HG02973 (cell line): ENCODE data around the gene NCKAP5L.
"Not testable (repeated sequence)": the region's sequence is repeated elsewhere in the genome, so short reads cannot be mapped to it uniquely, and the experiment has no call there.

Experiments used
- ATAC-seq: cut with Tn5 transposase; IDR thresholded peaks from one replicate; pipeline ENCODE4 v1.9.1; 2021; ENCODE audit warnings: moderate library complexity; ENCODE audit not compliant: unreplicated experiment

NCKAP5L gene, protein sequence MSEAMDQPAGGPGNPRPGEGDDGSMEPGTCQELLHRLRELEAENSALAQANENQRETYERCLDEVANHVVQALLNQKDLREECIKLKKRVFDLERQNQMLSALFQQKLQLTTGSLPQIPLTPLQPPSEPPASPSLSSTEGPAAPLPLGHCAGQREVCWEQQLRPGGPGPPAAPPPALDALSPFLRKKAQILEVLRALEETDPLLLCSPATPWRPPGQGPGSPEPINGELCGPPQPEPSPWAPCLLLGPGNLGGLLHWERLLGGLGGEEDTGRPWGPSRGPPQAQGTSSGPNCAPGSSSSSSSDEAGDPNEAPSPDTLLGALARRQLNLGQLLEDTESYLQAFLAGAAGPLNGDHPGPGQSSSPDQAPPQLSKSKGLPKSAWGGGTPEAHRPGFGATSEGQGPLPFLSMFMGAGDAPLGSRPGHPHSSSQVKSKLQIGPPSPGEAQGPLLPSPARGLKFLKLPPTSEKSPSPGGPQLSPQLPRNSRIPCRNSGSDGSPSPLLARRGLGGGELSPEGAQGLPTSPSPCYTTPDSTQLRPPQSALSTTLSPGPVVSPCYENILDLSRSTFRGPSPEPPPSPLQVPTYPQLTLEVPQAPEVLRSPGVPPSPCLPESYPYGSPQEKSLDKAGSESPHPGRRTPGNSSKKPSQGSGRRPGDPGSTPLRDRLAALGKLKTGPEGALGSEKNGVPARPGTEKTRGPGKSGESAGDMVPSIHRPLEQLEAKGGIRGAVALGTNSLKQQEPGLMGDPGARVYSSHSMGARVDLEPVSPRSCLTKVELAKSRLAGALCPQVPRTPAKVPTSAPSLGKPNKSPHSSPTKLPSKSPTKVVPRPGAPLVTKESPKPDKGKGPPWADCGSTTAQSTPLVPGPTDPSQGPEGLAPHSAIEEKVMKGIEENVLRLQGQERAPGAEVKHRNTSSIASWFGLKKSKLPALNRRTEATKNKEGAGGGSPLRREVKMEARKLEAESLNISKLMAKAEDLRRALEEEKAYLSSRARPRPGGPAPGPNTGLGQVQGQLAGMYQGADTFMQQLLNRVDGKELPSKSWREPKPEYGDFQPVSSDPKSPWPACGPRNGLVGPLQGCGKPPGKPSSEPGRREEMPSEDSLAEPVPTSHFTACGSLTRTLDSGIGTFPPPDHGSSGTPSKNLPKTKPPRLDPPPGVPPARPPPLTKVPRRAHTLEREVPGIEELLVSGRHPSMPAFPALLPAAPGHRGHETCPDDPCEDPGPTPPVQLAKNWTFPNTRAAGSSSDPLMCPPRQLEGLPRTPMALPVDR (N-terminal part only)

DNA sequence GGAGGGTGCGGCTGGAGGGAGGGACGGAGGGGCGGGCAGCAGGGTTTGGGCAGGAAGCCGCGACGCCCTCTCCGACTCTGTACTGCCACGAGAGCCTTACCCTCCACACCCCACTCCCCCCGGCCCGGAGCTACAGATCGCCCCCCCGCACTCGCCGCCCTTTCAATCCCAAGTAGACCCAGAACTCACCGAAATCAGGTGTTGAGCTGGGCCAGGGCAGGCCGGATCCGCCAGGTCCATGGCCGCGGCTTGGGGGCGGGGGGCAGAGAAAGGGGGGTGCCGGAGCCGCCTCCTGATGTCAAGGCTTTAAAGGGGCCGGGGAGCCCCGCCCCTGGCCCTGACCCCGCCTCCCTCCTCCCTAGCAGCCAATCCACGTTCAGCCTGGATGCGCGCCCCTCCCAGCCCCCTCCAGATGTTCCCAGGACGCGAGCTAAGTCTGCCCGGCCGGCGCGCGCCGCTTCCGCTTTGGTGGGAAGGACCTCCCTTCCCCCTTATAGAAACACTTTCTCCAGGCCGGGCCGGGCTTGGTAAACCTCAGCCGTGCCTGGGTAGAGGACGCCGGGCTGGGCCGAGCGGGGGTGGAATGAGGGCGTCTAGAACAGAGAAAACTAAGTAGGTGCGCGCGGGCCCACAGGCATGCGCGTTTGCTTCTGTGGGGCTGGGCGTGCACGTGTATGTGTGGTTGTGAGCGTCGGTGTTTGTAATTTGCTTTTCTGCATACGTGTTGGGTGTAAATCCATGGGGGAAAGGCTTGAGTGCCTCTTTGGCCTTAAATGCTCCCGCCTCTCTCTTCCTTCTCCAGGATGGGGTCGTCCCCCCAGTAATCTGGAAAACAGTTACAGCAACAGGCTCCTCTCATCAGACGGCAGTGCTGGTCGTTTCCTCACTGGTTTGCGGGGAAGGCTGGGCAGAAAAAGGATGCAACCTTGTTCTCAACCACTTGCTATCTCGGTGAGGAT is at the start of gene NCKAP5L:
Gene NCKAP5L, minus strand, starts transcription at position 281 of the 959 bp plus-strand sequence. CDS start 24,369 bp downstream, outside the sequence.
- peak; percentile 68 for ATAC-seq

DNA sequence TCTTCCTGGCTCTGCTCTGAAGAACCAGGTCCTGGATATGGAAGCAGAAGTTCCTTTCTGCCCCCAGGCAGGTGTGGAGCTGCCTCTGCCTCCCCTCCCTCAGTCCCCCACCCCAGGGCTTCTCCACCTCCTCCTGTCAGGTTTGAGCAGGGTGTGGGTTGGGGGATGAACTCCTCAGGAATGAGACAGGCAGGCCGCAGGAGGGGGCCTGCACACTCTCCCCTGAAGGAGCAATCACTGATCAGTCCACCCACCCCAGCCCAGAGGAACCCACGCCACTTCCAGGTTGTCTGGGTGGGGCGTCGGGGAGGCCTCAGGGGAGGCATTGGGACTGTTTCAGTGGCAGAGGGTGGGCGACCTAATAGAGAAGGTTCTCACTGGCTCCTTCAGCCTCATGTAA is 48.9 kb upstream of the NCKAP5L start:
- no peak for ATAC-seq

DNA sequence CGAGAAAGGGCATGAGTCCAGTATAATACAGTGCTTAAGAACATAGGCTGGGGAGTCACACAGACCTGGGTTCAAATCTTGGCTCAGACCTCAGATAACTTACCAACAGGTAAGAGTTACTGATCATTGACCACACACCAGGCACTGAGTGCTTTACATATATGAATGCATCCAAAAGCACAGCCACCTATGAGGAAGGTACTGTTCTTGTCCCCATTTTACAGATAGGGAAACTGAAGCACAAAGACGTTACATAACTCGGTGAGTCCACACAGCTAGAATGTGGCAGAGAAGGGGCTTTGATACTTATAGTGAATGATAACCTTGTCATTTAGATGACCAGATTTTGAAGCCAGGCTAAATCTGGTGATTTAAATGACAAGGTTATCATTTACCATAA is 47.9 kb upstream of the NCKAP5L start:
- ATAC-seq = no peak

DNA sequence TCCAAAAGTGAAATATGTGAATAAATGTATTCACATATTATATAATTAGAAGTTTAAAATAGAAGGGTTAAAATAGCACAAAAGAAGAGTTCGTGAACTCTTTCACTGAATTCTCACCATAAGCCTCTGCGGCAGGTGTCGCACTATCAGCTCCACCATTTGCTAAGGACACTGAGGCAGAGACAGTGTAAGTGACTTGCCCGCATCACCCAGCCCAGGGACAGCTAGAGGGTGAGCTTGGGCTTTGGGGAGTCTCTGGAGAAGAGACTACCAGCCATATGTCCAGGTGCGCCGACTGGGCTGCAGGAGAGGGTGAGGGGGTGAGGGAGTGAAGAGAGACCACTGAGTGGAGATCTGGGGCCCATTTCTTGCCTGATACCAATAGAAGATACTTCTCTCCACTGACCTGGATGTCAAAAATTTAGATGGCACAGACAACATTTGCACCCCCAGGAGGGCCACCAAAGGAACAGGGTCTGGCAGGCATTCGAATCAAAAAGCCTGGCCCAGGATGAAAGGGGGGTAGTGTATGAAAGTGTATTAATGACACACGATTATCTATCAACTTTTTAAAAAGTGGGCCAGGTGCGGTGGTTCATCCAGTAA is 47.0 kb upstream of the NCKAP5L start:
- ATAC-seq = no peak

DNA sequence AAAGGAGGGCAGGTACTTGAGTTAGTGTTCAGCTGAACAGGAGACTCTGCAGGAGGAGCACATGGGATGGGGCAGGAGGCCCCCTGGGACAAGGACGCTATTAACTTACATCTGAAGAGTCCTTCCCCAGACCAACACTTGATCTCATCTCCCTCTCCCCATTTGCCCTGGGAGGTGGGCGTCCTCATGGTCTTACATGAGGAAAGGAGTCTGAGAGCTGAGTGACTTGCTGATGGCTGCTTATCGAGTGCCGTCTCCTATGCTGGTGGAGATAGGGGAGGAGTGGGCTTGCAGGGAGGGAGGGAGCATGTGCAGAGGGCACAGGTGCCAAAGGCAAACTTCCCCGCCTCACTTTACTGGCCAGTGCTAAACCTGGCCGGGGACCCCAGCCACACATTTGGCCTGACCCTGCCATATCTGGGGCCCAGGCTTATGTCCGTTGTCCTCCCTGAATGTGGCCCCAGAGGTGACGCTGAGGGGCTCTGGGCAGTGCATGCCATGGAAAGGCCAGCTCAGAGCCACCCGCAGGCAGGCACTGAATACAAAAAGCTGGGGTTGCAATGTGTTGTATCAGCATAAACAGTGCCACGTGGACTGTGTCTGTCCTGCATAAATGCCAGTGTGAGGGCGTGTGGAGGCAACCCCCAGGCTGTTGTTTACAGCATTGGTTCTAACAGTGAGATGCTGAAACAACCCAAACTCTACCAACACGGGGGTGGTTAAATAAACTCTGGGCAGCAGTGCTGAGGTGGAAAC is 46.1 kb upstream of the NCKAP5L start:
- no peak for ATAC-seq

DNA sequence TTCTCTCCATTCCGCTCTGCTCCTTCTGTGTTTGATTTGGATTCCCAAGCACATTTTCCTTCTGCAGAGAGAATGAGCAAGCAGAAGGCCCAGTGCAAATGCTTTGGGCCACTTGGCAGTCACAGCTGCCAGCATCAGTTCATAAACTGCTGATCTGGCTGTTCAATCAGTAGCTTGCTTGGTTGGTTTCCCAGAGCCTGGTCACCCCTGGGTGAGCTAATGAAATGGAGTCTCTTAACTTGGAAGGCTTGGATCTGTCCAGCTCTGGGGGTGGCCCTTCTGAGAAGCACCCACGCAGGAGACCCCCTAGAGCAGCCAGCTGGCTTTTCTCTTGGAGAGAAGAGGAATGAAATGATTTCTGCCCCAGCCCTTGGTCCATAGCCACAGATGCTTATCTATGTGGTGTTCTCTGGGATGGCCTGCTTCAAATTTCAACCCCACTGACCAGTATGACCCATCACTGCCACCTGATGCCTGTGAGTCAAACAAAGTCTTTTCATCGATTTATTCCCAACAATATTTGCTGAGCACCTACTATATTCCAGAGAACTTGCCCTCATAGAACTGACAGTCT is 45.2 kb upstream of the NCKAP5L start:
- no peak for ATAC-seq

DNA sequence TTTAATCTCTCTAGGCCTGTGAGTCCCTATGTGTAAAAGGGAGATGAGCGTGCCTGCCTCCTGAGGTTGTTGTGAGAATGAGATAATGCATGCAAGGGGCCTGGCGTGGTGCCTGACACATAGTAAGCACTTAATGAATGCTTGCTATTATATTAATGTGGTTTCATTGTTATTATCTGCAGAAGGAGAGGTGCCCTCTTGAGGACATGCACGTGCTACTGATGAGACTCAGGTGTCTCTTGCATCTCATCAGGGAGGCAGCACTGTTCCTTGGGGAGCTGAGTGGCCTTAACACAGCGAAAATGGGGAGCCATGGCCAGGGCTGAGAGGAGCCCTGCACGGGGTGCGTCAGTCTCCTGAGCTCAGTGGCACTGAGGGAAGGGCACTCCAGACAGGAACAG is 44.6 kb upstream of the NCKAP5L start:
- no peak for ATAC-seq

DNA sequence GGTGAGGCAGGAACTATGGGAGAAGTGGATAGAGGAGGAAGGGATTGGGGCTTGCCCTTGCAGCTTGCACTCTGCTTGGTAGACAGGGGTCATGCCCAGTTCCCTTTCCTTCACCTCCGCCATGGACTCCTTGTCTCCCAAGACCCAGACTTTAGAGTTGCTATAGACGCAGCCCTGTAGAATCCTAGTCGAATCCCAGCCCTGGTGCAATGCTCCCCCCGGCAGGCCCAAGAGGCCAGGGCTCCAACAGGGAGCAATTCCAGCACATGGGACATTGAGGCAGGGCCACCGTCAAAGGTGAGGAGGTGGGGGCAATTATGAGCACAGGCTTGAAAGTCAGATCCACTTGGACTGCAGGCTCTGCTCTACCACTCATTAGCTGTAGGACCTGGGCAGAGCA is 44.2 kb upstream of the NCKAP5L start:
- ATAC-seq = no peak

DNA sequence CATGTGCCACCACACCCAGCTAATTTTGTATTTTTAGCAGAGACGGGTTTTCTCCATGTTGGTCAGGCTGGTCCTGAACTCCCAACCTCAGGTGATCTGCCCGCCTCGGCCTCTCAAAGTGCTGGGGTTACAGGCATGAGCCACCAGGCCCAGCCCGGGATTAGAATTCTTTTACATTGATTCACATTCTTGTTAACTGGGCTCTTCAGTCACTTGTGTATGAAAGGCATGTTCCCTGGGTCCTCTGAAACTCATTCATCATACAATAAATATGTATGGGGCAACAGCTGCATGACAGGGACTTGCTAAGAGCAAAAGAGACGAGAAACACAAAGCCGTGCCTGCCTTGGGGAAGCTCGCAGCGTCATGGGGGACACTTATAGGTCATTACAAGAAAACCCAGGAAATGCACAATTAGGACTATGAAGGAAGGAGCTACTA is 43.6 kb upstream of the NCKAP5L start:
- ATAC-seq = not testable (repeated sequence)

DNA sequence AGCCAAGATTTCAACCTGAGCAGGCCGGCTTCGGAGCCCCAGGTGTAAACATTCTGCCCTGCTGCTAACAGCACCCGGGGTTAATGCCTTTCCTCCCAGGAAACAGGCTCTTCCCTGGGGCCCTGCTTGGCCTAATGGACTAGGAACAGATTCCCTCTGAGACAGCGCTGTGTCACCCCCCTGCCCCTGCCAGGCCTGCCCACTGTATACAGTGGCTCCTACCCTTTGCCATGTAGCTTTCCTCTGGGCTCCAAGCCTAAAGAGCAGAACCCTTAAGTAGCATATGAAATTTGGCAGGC is 43.0 kb upstream of the NCKAP5L start:
- ATAC-seq = no peak

DNA sequence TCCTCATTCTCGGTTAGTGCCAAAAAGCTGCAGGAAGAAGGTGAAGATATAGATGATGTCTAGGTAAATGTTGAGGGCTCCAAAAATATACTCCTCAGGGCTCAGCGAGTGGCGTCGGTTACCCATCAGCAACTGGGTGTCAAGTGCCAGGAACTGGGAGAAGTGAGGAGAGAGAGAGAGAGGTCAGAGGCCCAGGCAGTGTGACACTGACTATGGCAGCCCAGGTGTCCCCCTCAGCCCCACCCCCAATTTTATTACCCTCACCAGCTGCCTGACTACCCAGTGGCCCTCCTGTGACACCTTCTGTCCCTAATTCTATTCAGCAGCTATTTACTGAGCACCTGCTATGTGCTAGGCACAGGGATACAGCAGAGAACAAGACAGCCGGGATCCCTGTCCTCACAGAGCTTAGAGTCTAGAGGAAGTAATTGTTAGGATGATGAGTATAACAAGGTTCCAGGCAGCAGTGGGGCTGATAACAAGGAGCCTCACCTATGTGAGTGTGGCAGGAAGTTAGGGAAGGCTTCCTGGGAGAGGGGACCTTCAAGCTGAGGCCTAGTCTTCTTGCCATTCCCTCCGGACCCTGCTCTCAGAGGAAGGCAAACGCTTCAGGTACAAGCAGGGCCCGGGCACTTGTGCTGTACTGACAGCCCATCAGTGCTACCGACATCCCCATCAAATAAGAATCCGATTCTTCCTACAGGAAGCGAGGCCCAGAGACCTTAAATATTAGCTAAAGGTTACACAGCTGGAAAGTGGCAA is 42.5 kb upstream of the NCKAP5L start:
- no peak for ATAC-seq

DNA sequence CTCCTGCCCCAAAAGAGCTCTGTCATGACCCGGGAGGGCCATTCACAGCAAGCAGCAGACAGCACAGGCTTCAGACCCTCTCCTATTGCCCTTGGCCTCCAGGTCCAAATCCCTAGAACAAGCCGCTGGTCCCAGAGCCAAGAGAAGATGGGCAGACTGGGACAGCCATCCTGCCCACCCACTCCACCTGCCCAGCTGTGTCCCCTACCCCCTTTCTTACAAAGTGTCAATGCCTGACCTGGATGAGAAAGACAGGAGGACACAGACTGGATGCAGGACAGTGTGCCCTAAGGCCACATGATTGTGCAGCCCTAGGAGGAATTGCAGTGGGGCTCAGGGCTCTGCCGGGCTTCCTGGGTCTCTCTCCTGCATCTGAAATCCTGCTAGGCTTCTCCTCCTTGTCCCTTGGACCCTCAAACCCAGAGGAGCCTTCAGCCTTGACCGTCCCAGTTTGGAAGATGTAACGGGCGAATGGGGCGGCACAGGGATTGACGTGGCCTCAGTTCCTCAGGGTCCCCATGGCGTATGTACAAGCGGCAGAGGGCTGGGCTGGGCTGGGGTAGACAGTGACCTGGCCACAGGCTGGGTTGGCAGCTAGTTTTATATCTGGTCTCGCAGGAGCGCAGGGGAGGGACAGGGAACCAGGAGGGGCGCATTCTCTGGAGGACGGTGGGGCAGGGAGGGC is 41.7 kb upstream of the NCKAP5L start:
- ATAC-seq = no peak

DNA sequence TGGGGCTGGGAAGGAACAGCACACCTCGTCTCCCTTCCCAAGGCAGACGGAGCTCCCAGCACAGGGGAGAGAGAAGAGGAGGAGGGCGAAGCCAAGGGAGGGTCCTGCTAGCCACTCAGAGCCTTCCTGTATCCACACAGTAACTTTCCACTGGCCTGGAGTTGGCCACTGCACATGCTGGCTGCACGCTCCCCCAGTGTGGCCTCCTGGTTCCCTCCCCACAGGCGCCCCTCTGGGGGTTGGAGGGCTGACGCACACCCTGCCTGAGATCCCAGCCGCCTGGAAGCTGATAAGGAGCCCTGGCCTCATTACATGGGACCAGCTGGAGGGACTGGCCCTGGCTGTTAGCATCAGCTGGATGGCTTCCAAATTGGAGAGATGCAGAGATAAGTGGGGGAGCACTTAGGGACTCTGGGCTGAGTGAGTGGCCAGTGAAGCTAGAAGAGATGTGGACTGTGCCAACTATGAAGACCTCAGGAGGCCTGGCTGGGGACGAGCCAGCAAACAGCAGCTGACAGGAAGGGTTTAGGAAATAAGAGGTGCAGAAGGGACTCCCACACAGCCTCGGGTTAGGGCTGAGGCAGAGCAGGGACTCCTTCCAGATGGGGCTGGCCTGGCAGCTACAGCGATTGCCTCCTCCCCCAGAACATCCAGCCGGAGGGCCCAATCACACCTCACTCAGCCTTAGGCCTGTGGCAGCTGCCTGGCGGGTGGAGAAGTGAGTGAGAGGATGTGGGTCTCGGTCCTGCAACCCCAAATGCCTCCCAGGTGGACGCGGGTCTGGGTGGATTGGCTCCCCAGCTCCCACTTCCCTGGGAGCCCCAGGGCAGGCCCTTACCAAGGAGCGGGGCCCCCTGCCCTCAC is 41.0 kb upstream of the NCKAP5L start:
- ATAC-seq = no peak

DNA sequence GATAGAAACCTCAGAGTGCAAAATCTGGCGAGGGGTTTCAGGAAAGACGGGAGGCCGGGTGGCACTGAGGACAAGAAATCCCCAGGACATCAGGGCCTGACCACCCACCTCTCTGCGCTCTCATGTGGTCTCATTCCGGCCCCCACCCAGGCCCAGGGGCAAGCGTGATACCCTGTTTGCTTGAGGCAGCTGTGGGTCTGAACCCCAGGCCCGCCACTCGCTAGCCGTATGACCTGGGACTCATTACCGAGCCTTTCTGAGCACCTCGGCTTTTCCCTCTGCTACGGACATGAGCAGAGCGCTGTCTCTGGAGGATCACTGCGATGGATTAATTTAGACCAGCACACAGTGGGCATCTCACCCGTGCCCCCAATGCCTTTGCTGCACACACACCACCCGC is 40.2 kb upstream of the NCKAP5L start:
- no peak for ATAC-seq

DNA sequence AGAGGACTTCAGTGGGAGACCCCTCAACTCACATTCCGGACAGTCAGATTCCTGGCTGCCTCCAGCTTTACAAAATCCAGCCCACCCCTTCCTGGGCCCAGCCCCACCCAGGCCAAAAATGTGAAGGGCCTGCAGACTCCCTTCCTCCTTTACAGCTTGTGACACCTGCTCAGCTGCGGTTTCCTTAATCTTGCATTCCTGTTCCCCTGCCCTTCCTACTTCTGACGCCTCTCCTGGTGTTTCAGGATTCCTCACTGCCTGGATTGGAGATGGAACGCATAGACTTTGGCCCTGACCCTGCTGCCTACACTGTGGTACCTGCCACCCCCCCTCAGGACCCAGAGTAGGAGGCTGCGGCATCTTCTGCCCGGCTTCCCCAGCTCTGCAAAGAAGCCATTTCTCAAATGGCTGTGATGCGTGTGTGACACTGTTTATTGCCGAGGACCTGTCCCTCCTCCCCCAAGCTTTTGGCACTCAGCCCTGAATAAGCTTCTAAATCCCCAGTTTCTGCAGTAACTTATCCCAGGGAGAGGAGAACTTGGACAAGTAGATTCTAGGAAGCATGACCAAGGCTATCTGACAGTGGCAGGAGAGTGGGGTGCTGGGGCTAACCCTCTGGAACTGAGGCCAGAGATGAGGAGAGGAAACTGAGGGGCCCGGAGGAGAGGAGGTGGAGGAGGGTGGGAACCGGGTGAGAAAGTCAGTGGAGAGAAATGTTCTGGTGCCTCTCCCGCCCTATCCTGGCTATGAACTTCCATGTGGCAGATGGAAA is 39.5 kb upstream of the NCKAP5L start:
- ATAC-seq = no peak
